ENCODE measurements around the gene EEFSEC. TPM values are rescaled to one million over a fixed set of nuclear protein-coding genes. Genes with fewer than 3 reads are reported as not detected.

Gene EEFSEC
- total RNA-seq, 2 donors from 2014 or later: 14.0 to 14.7 TPM

GRCh38 chr3:128235207-128235926 lies 82.1 kb downstream of the EEFSEC start:
- H3K9me3 ChIP-seq (ENCODE audit: control insufficient read depth, low read length, poor library complexity, severe bottlenecking): no peaks in the 10 kb centered on the region
- ATAC-seq (no peak), DNase-seq (no peak)
- no peak overlapping the region for H3K27ac Mint-ChIP-seq
- peaks cover 10% of the 10 kb centered on the region for H3K4me1 Mint-ChIP-seq
- H3K27me3 Mint-ChIP-seq: no peaks in the 10 kb centered on the region
- H3K36me3 Mint-ChIP-seq (ENCODE audit: low read depth): no peaks in the 10 kb centered on the region
- H3K4me3 Mint-ChIP-seq: no peak overlapping the region

GRCh38 chr3:128236657-128237056 lies 83.4 kb downstream of the EEFSEC start:
- peaks cover 16% of the 10 kb centered on the region for H3K4me1 Mint-ChIP-seq
- no peak overlapping the region for H3K27ac Mint-ChIP-seq
- ATAC-seq: no peak

GRCh38 chr3:128237348-128238183 lies 84.3 kb downstream of the EEFSEC start:
- Mint-ChIP-seq H3K36me3 (ENCODE audit: low read depth) (no peaks in the 10 kb centered on the region), H3K27me3 (no peaks in the 10 kb centered on the region), H3K4me3 (no peak overlapping the region), H3K4me1 (peaks cover 16% of the 10 kb centered on the region), H3K27ac (no peak overlapping the region)
- no peak for ATAC-seq
- no peaks in the 10 kb centered on the region for H3K9me3 ChIP-seq (ENCODE audit: control insufficient read depth, low read length, poor library complexity, severe bottlenecking)
- DNase-seq: no peak

More at GRCh38 chr3:128236657-128237056, 83.4 kb downstream of the EEFSEC start:
- Mint-ChIP-seq H3K27me3 (no peaks in the 10 kb centered on the region), H3K36me3 (ENCODE audit: low read depth) (no peaks in the 10 kb centered on the region), H3K4me3 (no peak overlapping the region)
- DNase-seq: no peak
- H3K9me3 ChIP-seq (ENCODE audit: control insufficient read depth, low read length, poor library complexity, severe bottlenecking): no peaks in the 10 kb centered on the region

- no peak overlapping the region for H3K27ac Mint-ChIP-seq
- no peak for ATAC-seq
- no peak overlapping the region for H3K4me3 Mint-ChIP-seq
- H3K36me3 Mint-ChIP-seq (ENCODE audit: low read depth): no peaks in the 10 kb centered on the region
- DNase-seq: no peak
- peaks cover 22% of the 10 kb centered on the region for H3K4me1 Mint-ChIP-seq
- no peaks in the 10 kb centered on the region for H3K9me3 ChIP-seq (ENCODE audit: control insufficient read depth, low read length, poor library complexity, severe bottlenecking)
- H3K27me3 Mint-ChIP-seq: no peaks in the 10 kb centered on the region
These were observed 84.9 kb downstream of the EEFSEC start for GRCh38 chr3:128238184-128238489.

GRCh38 chr3:128239304-128239703 lies 86.0 kb downstream of the EEFSEC start:
- H3K27ac Mint-ChIP-seq: peak overlapping the region; percentile 19

GRCh38 chr3:128240232-128240631 lies 87.0 kb downstream of the EEFSEC start:
- peaks cover 23% of the 10 kb centered on the region for H3K4me1 Mint-ChIP-seq
- no peak overlapping the region for H3K27ac Mint-ChIP-seq

More at GRCh38 chr3:128239304-128239703, 86.0 kb downstream of the EEFSEC start:
- no peaks in the 10 kb centered on the region for H3K9me3 ChIP-seq (ENCODE audit: control insufficient read depth, low read length, poor library complexity, severe bottlenecking)
- DNase-seq (no peak), ATAC-seq (no peak)
- Mint-ChIP-seq H3K4me3 (no peak overlapping the region), H3K27me3 (no peaks in the 10 kb centered on the region), H3K36me3 (ENCODE audit: low read depth) (no peaks in the 10 kb centered on the region), H3K4me1 (peaks cover 23% of the 10 kb centered on the region)

GRCh38 chr3:128241741-128242140 lies 88.5 kb downstream of the EEFSEC start:
- no peak for ATAC-seq
- Mint-ChIP-seq H3K4me3 (no peak overlapping the region), H3K27ac (no peak overlapping the region), H3K4me1 (peaks cover 21% of the 10 kb centered on the region), H3K27me3 (no peaks in the 10 kb centered on the region), H3K36me3 (ENCODE audit: low read depth) (no peaks in the 10 kb centered on the region)
- no peak for DNase-seq
- H3K9me3 ChIP-seq (ENCODE audit: control insufficient read depth, low read length, poor library complexity, severe bottlenecking): no peaks in the 10 kb centered on the region

More at GRCh38 chr3:128240232-128240631, 87.0 kb downstream of the EEFSEC start:
- H3K27me3 Mint-ChIP-seq: no peaks in the 10 kb centered on the region
- DNase-seq (no peak), ATAC-seq (no peak)
- no peaks in the 10 kb centered on the region for H3K36me3 Mint-ChIP-seq (ENCODE audit: low read depth)
- H3K9me3 ChIP-seq (ENCODE audit: control insufficient read depth, low read length, poor library complexity, severe bottlenecking): no peaks in the 10 kb centered on the region
- H3K4me3 Mint-ChIP-seq: no peak overlapping the region

GRCh38 chr3:128242818-128243601 lies 89.7 kb downstream of the EEFSEC start:
- Mint-ChIP-seq H3K27me3 (no peaks in the 10 kb centered on the region), H3K4me3 (peak overlapping the region; percentile 52), H3K4me1 (peaks cover 15% of the 10 kb centered on the region), H3K27ac (peak overlapping the region; percentile 91), H3K36me3 (ENCODE audit: low read depth) (peaks cover 9% of the 10 kb centered on the region)
- DNase-seq: no peak
- no peaks in the 10 kb centered on the region for H3K9me3 ChIP-seq (ENCODE audit: control insufficient read depth, low read length, poor library complexity, severe bottlenecking)
- no peak for ATAC-seq

GRCh38 chr3:128243602-128244504 lies 90.6 kb downstream of the EEFSEC start:
- ATAC-seq (no peak), DNase-seq (no peak)
- Mint-ChIP-seq H3K27ac (peak overlapping the region; percentile 91), H3K4me3 (no peak overlapping the region), H3K27me3 (no peaks in the 10 kb centered on the region), H3K4me1 (peaks cover 17% of the 10 kb centered on the region), H3K36me3 (ENCODE audit: low read depth) (peaks cover 12% of the 10 kb centered on the region)
- no peaks in the 10 kb centered on the region for H3K9me3 ChIP-seq (ENCODE audit: control insufficient read depth, low read length, poor library complexity, severe bottlenecking)

- Mint-ChIP-seq H3K4me1 (peaks cover 20% of the 10 kb centered on the region), H3K4me3 (no peak overlapping the region), H3K27me3 (no peaks in the 10 kb centered on the region), H3K36me3 (ENCODE audit: low read depth) (peaks cover 20% of the 10 kb centered on the region), H3K27ac (no peak overlapping the region)
- no peaks in the 10 kb centered on the region for H3K9me3 ChIP-seq (ENCODE audit: control insufficient read depth, low read length, poor library complexity, severe bottlenecking)
- DNase-seq: no peak
- ATAC-seq: no peak
These were observed 92.2 kb downstream of the EEFSEC start for GRCh38 chr3:128245460-128245859.

- Mint-ChIP-seq H3K27ac (peak overlapping the region; percentile 57), H3K36me3 (ENCODE audit: low read depth) (peaks cover 25% of the 10 kb centered on the region), H3K27me3 (no peaks in the 10 kb centered on the region), H3K4me3 (peak overlapping the region; percentile 28), H3K4me1 (peaks cover 19% of the 10 kb centered on the region)
- no peaks in the 10 kb centered on the region for H3K9me3 ChIP-seq (ENCODE audit: control insufficient read depth, low read length, poor library complexity, severe bottlenecking)
- ATAC-seq (no peak), DNase-seq (no peak)
These were observed 94.6 kb downstream of the EEFSEC start for GRCh38 chr3:128247666-128248409.

GRCh38 chr3:128252083-128252482 lies 98.8 kb downstream of the EEFSEC start:
- ATAC-seq (no peak), DNase-seq (no peak)
- peaks cover 27% of the 10 kb centered on the region for H3K36me3 Mint-ChIP-seq (ENCODE audit: low read depth)
- no peak overlapping the region for H3K4me3 Mint-ChIP-seq
- H3K9me3 ChIP-seq (ENCODE audit: control insufficient read depth, low read length, poor library complexity, severe bottlenecking): no peaks in the 10 kb centered on the region
- H3K4me1 Mint-ChIP-seq: peaks cover 28% of the 10 kb centered on the region
- H3K27ac Mint-ChIP-seq: no peak overlapping the region
- no peaks in the 10 kb centered on the region for H3K27me3 Mint-ChIP-seq

All from T-helper 17 cell (primary cell).